GM19328 (cell line): ENCODE data around the gene NDC1.

Experiments
- ATAC-seq: cut with Tn5 transposase; IDR thresholded peaks from one replicate; pipeline ENCODE4 v1.9.1; 2021; ENCODE audit warnings: mild to moderate bottlenecking, moderate library complexity; ENCODE audit not compliant: unreplicated experiment

Gene NDC1

GRCh38 chr1:53732409-53732808 lies 105.7 kb downstream of the NDC1 start:
- ATAC-seq: no peak

DNA sequence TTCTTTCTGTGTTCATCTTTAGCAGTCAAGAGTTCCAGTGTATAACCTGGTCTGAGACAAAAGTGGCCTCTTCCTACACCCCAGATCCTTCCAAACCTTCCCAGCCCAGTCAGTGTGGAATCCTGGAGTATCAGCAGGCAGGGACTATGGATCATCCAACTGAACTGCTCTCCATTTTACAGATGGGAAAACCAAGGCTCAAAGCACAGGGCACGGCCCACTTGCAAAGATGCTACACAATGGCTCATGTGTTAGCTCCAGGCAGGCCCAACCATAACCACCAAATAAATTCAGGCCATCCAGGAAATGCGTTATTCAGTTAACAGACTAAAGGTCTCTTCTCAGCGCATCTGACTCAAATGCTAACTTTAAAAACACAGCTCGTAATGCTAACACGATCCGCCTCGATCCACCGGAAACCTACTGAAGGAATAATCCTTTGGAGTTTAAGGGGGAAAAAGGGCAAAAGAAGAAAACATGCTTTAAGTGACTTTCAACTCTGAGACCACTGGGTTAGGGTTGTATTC lies 106.3 kb downstream of the NDC1 start:
- ATAC-seq: no peak

- no peak for ATAC-seq
Observed at GRCh38 chr1:53731043-53731600, 107.0 kb downstream of the NDC1 start.

- no peak for ATAC-seq
Observed at GRCh38 chr1:53730224-53730865, 107.8 kb downstream of the NDC1 start.

GRCh38 chr1:53729456-53730223 lies 108.5 kb downstream of the NDC1 start:
- ATAC-seq: no peak

DNA sequence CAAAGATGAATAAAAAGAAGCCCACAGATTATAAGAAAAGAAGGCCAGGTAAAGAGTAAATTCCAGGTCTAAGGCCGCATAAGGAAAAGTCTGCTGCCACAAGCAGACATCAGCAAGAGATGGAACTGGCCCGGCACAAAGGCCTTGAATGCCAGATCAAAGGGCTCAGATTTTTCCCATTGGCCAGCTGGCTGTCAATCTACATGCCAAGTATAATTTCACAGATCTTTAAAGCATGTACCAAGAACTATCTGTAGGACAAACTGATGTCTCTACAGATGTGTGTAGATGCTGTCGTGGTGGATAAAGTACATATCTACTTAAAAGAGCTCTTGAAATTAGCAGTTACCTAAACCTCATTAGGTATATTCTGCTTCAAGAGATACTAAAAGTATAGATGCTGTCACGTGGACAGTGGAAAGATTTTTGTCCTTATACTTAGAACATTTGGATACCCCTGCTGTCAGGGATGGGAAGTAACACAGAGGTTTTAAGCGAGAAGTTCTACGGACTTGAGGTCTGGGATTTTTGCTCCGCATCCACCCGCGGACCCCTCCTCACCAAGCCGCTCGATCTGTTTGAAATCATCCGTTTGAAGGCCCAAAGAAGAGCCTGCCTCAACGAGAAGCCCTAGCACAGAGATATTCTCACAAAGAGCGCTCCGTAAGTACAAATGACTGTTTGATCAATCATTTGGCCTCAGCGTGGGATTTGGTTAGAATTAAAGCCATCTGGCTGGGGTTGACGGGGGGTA lies 109.2 kb downstream of the NDC1 start:
- no peak for ATAC-seq

GRCh38 chr1:53728196-53728595 lies 109.9 kb downstream of the NDC1 start:
- ATAC-seq: no peak

DNA sequence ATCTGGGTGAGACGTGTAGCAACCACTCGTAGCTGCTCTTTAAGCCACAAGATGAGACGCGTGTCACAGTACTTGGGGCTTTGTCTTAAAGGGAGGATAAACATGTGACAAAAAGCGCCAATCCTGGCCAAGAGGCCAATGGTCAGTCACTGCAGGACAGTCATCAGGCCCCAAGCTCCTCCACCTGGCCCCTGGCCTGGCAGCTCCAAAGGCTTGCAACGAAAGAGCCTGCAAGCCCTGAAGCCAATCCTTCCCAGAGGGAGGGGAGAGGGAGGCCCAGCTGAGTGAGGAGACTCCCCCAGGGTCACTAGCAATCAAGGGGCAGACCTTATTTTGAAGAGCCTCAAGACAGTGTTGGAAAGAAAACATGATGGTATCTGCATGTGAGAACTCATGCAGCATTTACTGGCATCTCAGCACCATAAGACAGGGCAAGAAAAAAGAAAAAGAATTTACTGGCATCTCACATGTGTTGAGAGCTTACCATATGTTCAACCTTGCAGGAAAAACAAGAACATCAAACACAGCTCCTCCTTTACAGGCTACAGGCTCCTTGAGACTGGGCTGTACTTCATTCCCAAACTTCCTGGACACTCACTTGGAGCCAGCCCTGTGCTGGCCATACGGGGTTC lies 110.5 kb downstream of the NDC1 start:
- no peak for ATAC-seq

DNA sequence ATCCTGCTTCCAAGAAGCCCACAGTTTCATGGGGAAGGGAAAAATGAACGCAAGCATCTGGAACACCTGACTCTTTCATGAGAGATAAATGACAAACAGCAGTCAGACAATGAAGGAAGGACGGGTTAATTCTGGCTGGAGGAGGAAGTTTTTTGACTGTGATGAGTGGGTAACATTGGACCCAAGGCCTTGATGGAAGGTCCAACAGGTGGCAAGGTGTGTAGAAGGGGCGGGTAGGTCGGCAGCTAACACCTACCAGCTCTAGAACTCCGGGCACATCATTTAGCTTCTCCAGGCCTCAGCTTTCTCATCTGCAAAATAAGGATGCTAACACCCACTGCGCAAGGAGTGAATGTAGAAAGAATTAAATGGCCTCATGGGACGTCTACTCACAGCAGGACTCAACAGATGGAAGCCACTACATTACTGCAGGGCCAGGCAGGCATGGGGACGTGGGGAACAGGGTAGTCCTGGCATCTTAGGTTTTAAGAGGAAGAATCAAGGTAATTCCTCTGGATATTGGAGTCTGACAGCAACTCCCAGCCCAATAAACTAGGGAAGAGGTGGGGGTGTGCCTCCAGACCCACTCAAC lies 112.0 kb downstream of the NDC1 start:
- ATAC-seq: no peak

GRCh38 chr1:53725238-53725689 lies 112.8 kb downstream of the NDC1 start:
- ATAC-seq: no peak

- ATAC-seq: no peak
Observed at GRCh38 chr1:53722025-53722424, 116.1 kb downstream of the NDC1 start.

GRCh38 chr1:53721088-53721487 lies 117.0 kb downstream of the NDC1 start:
- ATAC-seq: no peak

- ATAC-seq: no peak
Observed at GRCh38 chr1:53719469-53719868, 118.6 kb downstream of the NDC1 start.

DNA sequence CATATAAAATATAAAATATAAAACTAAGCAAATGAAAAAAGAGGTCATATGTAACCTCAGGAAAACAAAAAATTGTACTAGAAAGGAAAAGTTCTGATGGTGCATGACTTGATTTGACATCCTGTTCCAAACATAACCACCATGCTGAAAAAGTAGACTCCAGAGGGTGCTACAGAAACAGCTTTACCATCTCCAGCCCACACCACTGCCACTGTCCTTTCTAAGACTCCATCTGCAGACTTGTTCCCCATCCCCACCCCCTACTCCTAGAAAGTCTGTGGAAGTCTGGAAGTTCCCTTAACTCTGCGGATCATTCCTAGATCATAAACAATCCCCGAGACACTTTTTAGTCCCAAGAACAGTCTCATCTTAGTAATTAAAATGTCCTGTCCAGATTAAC lies 119.7 kb downstream of the NDC1 start:
- ATAC-seq: no peak

GRCh38 chr1:53717025-53717804 lies 120.9 kb downstream of the NDC1 start:
- ATAC-seq: no peak

- ATAC-seq: no peak
Observed at GRCh38 chr1:53716150-53716549, 121.9 kb downstream of the NDC1 start.

GRCh38 chr1:53715478-53715877 lies 122.6 kb downstream of the NDC1 start:
- no peak for ATAC-seq
